ENCODE results near the gene FAM216A. TPM values are rescaled to one million over a fixed set of nuclear protein-coding genes. Genes with fewer than 3 reads are reported as not detected.
"Not testable (repeated sequence)": the region's sequence is repeated elsewhere in the genome, so short reads cannot be mapped to it uniquely, and the experiment has no call there.

The FAM216A gene
- total RNA-seq, 4 donors from 2014 or later = 0.82 to 3.5 (median 2.2) TPM

GRCh38 chr12:110424237-110424636 lies 44.4 kb upstream of the FAM216A start:
- ATAC-seq (no peak), DNase-seq (no peak)
- no peaks in the 10 kb centered on the region for H3K4me1 ChIP-seq
- H3K27ac ChIP-seq = no peak overlapping the region
- in situ Hi-C loops (cut with MboI; ENCODE audit: low sequenced_read_pairs in 4 of 4) (loop anchor here in 1 of 4 donors (10.0 kb wide), 1 partner anchor 329 kb away; no protein-coding TSS in a partner anchor), intact Hi-C loops (cut with DNase I; ENCODE audit: low total_unique reads) (no loop called here)
- no peaks in the 10 kb centered on the region for H3K9me3 ChIP-seq
- no peak for TF ChIP-seq POLR2A (IDR thresholded peaks at IDR 0.05)
- TF ChIP-seq, protein P1, sequence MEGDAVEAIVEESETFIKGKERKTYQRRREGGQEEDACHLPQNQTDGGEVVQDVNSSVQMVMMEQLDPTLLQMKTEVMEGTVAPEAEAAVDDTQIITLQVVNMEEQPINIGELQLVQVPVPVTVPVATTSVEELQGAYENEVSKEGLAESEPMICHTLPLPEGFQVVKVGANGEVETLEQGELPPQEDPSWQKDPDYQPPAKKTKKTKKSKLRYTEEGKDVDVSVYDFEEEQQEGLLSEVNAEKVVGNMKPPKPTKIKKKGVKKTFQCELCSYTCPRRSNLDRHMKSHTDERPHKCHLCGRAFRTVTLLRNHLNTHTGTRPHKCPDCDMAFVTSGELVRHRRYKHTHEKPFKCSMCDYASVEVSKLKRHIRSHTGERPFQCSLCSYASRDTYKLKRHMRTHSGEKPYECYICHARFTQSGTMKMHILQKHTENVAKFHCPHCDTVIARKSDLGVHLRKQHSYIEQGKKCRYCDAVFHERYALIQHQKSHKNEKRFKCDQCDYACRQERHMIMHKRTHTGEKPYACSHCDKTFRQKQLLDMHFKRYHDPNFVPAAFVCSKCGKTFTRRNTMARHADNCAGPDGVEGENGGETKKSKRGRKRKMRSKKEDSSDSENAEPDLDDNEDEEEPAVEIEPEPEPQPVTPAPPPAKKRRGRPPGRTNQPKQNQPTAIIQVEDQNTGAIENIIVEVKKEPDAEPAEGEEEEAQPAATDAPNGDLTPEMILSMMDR (IDR thresholded peaks at IDR 0.05 in 4 of 5, conservative IDR thresholded peaks at IDR 0.05 in 1 of 5) = no peak
- no peaks in the 10 kb centered on the region for H3K27me3 ChIP-seq
- no peaks in the 10 kb centered on the region for H3K36me3 ChIP-seq
- H3K4me3 ChIP-seq = no peak overlapping the region

DNA sequence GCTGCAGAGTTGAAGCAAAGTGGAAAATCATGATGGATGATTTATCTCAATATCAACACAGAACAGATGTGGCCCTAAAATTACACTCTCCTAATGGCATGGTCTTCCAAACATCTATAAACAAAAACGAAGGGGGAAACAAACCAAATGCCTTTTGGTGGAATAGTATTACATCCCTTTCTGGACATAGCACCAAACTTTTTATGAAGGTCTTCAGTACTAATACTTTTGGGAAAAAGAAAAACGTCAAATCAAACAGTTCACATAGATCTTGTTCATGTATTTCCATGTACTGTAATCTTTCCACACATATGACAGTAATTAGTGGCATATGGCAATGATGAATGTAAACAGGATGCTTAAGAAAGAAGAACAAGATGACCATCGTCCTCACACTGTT lies 42.2 kb upstream of the FAM216A start:
- H3K9me3 ChIP-seq = no peaks in the 10 kb centered on the region
- H3K4me1 ChIP-seq = no peaks in the 10 kb centered on the region
- DNase-seq (no peak), ATAC-seq (no peak)
- intact Hi-C loops (cut with DNase I; ENCODE audit: low total_unique reads) (no loop called here), in situ Hi-C loops (cut with MboI; ENCODE audit: low sequenced_read_pairs in 4 of 4) (loop anchor here in 3 of 4 donors (5.0 to 10.0 kb wide), 3 partner anchors 324 to 332 kb away; no protein-coding TSS in a partner anchor)
- H3K27me3 ChIP-seq = no peaks in the 10 kb centered on the region
- no peak for TF ChIP-seq POLR2A (IDR thresholded peaks at IDR 0.05)
- TF ChIP-seq, protein P1 (IDR thresholded peaks at IDR 0.05 in 4 of 5, conservative IDR thresholded peaks at IDR 0.05 in 1 of 5) = no peak
- H3K36me3 ChIP-seq = no peaks in the 10 kb centered on the region
- H3K4me3 ChIP-seq = no peak overlapping the region
- no peak overlapping the region for H3K27ac ChIP-seq

- intact Hi-C loops (cut with DNase I; ENCODE audit: low total_unique reads) = not testable (repeated sequence)
These were observed 39.0 kb upstream of the FAM216A start for GRCh38 chr12:110429676-110430075.

GRCh38 chr12:110431957-110432587 lies 36.6 kb upstream of the FAM216A start:
- Histone ChIP-seq H3K27me3 (no peaks in the 10 kb centered on the region), H3K27ac (peak overlapping the region in 2 of 4 donors; percentile 31 to 33), H3K36me3 (peaks cover 0 to 30% of the 10 kb centered on the region in 2 donors), H3K9me3 (no peaks in the 10 kb centered on the region), H3K4me3 (peak overlapping the region; percentile 59 to 61 (median 60)), H3K4me1 (no peaks in the 10 kb centered on the region)
- in situ Hi-C loops (cut with MboI; ENCODE audit: low sequenced_read_pairs in 4 of 4) (loop anchor here in 1 of 4 donors (5.0 kb wide), 1 partner anchor 330 kb away; no protein-coding TSS in a partner anchor), intact Hi-C loops (cut with DNase I; ENCODE audit: low total_unique reads) (loop anchor here (1.0 kb wide), 1 partner anchor 332 kb away; no protein-coding TSS in a partner anchor)
- TF ChIP-seq, protein P1 (IDR thresholded peaks at IDR 0.05 in 4 of 5, conservative IDR thresholded peaks at IDR 0.05 in 1 of 5) = no peak
- TF ChIP-seq POLR2A (IDR thresholded peaks at IDR 0.05) = no peak
- DNase-seq = no peak
- ATAC-seq = no peak

More at GRCh38 chr12:110429676-110430075, 39.0 kb upstream of the FAM216A start:
- in situ Hi-C loops (cut with MboI; ENCODE audit: low sequenced_read_pairs in 4 of 4) = loop anchor here (5.0 to 10.0 kb wide), 3 partner anchors 327 to 335 kb away; no protein-coding TSS in a partner anchor
- not testable (repeated sequence) for H3K9me3 ChIP-seq, H3K4me1 ChIP-seq, ATAC-seq, H3K27ac ChIP-seq, H3K27me3 ChIP-seq, H3K36me3 ChIP-seq, H3K4me3 ChIP-seq, DNase-seq

- no peak for ATAC-seq
- Histone ChIP-seq H3K27me3 (no peaks in the 10 kb centered on the region), H3K36me3 (peaks cover 0 to 69% of the 10 kb centered on the region in 2 donors), H3K9me3 (no peaks in the 10 kb centered on the region), H3K4me3 (no peak overlapping the region), H3K4me1 (no peaks in the 10 kb centered on the region), H3K27ac (no peak overlapping the region)
- intact Hi-C loops (cut with DNase I; ENCODE audit: low total_unique reads) (no loop called here), in situ Hi-C loops (cut with MboI; ENCODE audit: low sequenced_read_pairs in 4 of 4) (no loop called here)
- TF ChIP-seq, protein P1 (IDR thresholded peaks at IDR 0.05 in 4 of 5, conservative IDR thresholded peaks at IDR 0.05 in 1 of 5) = no peak
- TF ChIP-seq POLR2A (IDR thresholded peaks at IDR 0.05) = no peak
- DNase-seq = no peak
These were observed 32.4 kb upstream of the FAM216A start for GRCh38 chr12:110436231-110436630.

Measured in gastrocnemius medialis (tissue), 4 donors.